Upper lobe of left lung (tissue), 6 donors: ENCODE results near the gene TF. TPM values are rescaled to one million over a fixed set of nuclear protein-coding genes. Genes with fewer than 3 reads are reported as not detected.

Experiments
- ATAC-seq, 2 donors: fragments of 200-7000 bp; cut with Tn5 transposase; one replicate each; pipeline ENCODE4 v1.9.1; 2022; ENCODE audit warnings: mild to moderate bottlenecking in 2 of 2, moderate library complexity in 2 of 2; ENCODE audit not compliant: low FRiP score in 2 of 2
- DNase-seq, 2 donors: peaks; one replicate each; pipeline ENCODE4 v3.0.0-alpha.2; 2019 to 2020
- H3K27ac ChIP-seq, 4 donors: fragments of 200-600 bp; sonication (generic); one replicate each; pipeline ENCODE4 v1.5.1; 2016 to 2019
- H3K27me3 ChIP-seq, 4 donors: fragments of 200-600 bp; sonication (generic); one replicate each; pipeline ENCODE4 v1.5.1; 2017 to 2019
- H3K36me3 ChIP-seq, 4 donors: fragments of 200-600 bp; sonication (generic); one replicate each; pipeline ENCODE4 v1.5.1; 2016 to 2019
- H3K4me1 ChIP-seq, 4 donors: fragments of 200-600 bp; sonication (generic); one replicate each; pipeline ENCODE4 v1.5.1; 2018 to 2019
- H3K4me3 ChIP-seq, 4 donors: fragments of 200-600 bp; sonication (generic); one replicate each; pipeline ENCODE4 v1.5.1; 2017 to 2019; ENCODE audit warnings: mild to moderate bottlenecking in 2 of 4, moderate library complexity in 1 of 4
- H3K9me3 ChIP-seq, 4 donors: fragments of 200-600 bp; sonication (generic); one replicate each; pipeline ENCODE4 v1.5.1; 2018 to 2019
- CTCF ChIP-seq, 6 experiments: fragments of 450-650 bp in 4 of 6; fragments of 200-600 bp in 2 of 6; sonication (generic) in 2 of 6; IDR thresholded peaks; one replicate each; pipeline ENCODE4 v1.5.1; 2016 to 2019; ENCODE audit warnings: antibody characterized with exemption in 6 of 6
- EP300 ChIP-seq, 4 donors: sonication (generic); formaldehyde crosslinking; IDR thresholded peaks; one replicate each; pipeline ENCODE4 v1.5.1; 2017; ENCODE audit warnings: antibody characterized with exemption in 4 of 4, control low read depth in 2 of 4
- POLR2A ChIP-seq, 4 donors: fragments of 450-650 bp; IDR thresholded peaks; one replicate each; pipeline ENCODE4 v1.5.1; 2016 to 2017; ENCODE audit warnings: antibody characterized with exemption in 4 of 4, mild to moderate bottlenecking in 2 of 4
- POLR2AphosphoS5 ChIP-seq, 2 donors: sonication (generic); formaldehyde crosslinking; IDR thresholded peaks; one replicate each; pipeline ENCODE4 v1.5.1; 2017; ENCODE audit warnings: antibody characterized with exemption in 2 of 2
- WGBS, 2 donors: methylation state at CpG; one replicate each; pipeline ENCODE4 v1.1.5; 2017 to 2018; 5-methylcytosine and 5-hydroxymethylcytosine counted together
- total RNA-seq, 6 donors: library from RNA; depleted of rRNA in 4 of 6; stranded (reverse); fragments of >200 nt in 4 of 6; gene quantifications; one replicate each; pipeline versions ENCODE4 v1.1.0 to v1.2.1, GENCODE V29; 2016 to 2021
- donor health status: DM: no; HTN: no; CAD: no; lungs with moderate emphysema.
- donor health status: DM: no; HTN: yes; CAD: no; lungs with severe emphysema.

The TF gene
- total RNA-seq, 6 donors from 2014 or later = 0.61 to 15.5 (median 3.7) TPM

GRCh38 chr3:133827684-133828083, 81.5 kb downstream of the TF start:
- no peak for TF ChIP-seq POLR2AphosphoS5 (IDR thresholded peaks at IDR 0.05)
- no peak for TF ChIP-seq EP300 (IDR thresholded peaks at IDR 0.05)
- no peak for TF ChIP-seq POLR2A (IDR thresholded peaks at IDR 0.05)
- no peak for TF ChIP-seq CTCF (IDR thresholded peaks at IDR 0.05)
- H3K27me3 ChIP-seq = no peaks in the 10 kb centered on the region
- peaks cover 0 to 20% (median 3%) of the 10 kb centered on the region in 4 donors for H3K36me3 ChIP-seq
- no peaks in the 10 kb centered on the region for H3K9me3 ChIP-seq
- WGBS, 2 donors = 67 to 80% methylated on average over 3 of the region's 4 CpGs
- H3K4me3 ChIP-seq = no peak overlapping the region
- H3K27ac ChIP-seq = no peak overlapping the region
- no peak for DNase-seq
- H3K4me1 ChIP-seq = no peaks in the 10 kb centered on the region
- ATAC-seq = no peak

GRCh38 chr3:133828576-133829309, 82.5 kb downstream of the TF start:
- Histone ChIP-seq H3K27me3 (no peaks in the 10 kb centered on the region), H3K9me3 (no peaks in the 10 kb centered on the region), H3K4me3 (no peak overlapping the region), H3K27ac (no peak overlapping the region), H3K4me1 (no peaks in the 10 kb centered on the region), H3K36me3 (peaks cover 0 to 12% (median 3%) of the 10 kb centered on the region in 4 donors)
- WGBS, 2 donors = 76 to 80% methylated on average over 9 to 12 of the region's 12 CpGs
- DNase-seq (no peak), ATAC-seq (no peak)
- TF ChIP-seq CTCF (IDR thresholded peaks at IDR 0.05) = no peak
- TF ChIP-seq POLR2A (IDR thresholded peaks at IDR 0.05) = no peak
- no peak for TF ChIP-seq EP300 (IDR thresholded peaks at IDR 0.05)
- no peak for TF ChIP-seq POLR2AphosphoS5 (IDR thresholded peaks at IDR 0.05)

- no peaks in the 10 kb centered on the region for H3K4me1 ChIP-seq
- WGBS, 2 donors = 73% methylated on average over 3 of the region's 3 CpGs; no CpG with 5 or more reads in 1 of the 2 donors
- peaks cover 0 to 6% (median 1%) of the 10 kb centered on the region in 4 donors for H3K36me3 ChIP-seq
- no peaks in the 10 kb centered on the region for H3K27me3 ChIP-seq
- no peak overlapping the region for H3K27ac ChIP-seq
- ATAC-seq (no peak), DNase-seq (no peak)
- no peaks in the 10 kb centered on the region for H3K9me3 ChIP-seq
- no peak for TF ChIP-seq CTCF (IDR thresholded peaks at IDR 0.05)
- TF ChIP-seq POLR2A (IDR thresholded peaks at IDR 0.05) = no peak
- TF ChIP-seq POLR2AphosphoS5 (IDR thresholded peaks at IDR 0.05) = no peak
- TF ChIP-seq EP300 (IDR thresholded peaks at IDR 0.05) = no peak
- H3K4me3 ChIP-seq = no peak overlapping the region
These were observed 83.1 kb downstream of the TF start for GRCh38 chr3:133829310-133829707.

- H3K4me1 ChIP-seq = no peaks in the 10 kb centered on the region
- H3K9me3 ChIP-seq = no peaks in the 10 kb centered on the region
- no peak for TF ChIP-seq POLR2AphosphoS5 (IDR thresholded peaks at IDR 0.05)
- TF ChIP-seq POLR2A (IDR thresholded peaks at IDR 0.05) = no peak
- no peak for TF ChIP-seq CTCF (IDR thresholded peaks at IDR 0.05)
- TF ChIP-seq EP300 (IDR thresholded peaks at IDR 0.05) = no peak
- H3K36me3 ChIP-seq = no peaks in the 10 kb centered on the region
- no peak overlapping the region for H3K4me3 ChIP-seq
- ATAC-seq = no peak
- DNase-seq = no peak
- H3K27ac ChIP-seq = no peak overlapping the region
- 87 to 93% methylated on average over 3 of the region's 3 CpGs for WGBS, 2 donors
- H3K27me3 ChIP-seq = no peaks in the 10 kb centered on the region
These were observed 83.9 kb downstream of the TF start for GRCh38 chr3:133830071-133830470.
